ENCODE results near the gene AGAP1.

DNA sequence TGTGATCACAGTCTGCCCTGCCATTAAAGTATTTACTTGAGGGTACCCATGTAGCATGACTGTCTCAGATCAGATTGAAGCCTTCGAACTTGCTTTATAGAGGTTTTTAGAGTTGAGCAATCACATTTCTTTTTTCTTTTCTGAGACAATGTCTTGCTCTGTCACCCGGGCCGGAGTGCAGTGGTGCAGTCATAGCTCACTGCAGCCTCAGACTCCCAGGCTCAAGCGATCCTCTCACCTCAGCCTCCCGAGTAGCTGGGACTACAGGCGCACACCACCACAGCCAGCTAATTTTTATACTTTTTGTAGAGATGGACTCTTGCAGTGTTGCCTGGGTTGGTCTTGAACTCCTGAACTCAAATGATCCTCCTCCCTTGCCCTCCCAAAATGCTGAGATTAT, 153.4 kb downstream of the AGAP1 start:
- TF ChIP-seq, protein P1, sequence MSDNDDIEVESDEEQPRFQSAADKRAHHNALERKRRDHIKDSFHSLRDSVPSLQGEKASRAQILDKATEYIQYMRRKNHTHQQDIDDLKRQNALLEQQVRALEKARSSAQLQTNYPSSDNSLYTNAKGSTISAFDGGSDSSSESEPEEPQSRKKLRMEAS (IDR thresholded peaks at IDR 0.05; ENCODE audit: insufficient read depth, insufficient read length) = no peak
- TF ChIP-seq, protein P2, sequence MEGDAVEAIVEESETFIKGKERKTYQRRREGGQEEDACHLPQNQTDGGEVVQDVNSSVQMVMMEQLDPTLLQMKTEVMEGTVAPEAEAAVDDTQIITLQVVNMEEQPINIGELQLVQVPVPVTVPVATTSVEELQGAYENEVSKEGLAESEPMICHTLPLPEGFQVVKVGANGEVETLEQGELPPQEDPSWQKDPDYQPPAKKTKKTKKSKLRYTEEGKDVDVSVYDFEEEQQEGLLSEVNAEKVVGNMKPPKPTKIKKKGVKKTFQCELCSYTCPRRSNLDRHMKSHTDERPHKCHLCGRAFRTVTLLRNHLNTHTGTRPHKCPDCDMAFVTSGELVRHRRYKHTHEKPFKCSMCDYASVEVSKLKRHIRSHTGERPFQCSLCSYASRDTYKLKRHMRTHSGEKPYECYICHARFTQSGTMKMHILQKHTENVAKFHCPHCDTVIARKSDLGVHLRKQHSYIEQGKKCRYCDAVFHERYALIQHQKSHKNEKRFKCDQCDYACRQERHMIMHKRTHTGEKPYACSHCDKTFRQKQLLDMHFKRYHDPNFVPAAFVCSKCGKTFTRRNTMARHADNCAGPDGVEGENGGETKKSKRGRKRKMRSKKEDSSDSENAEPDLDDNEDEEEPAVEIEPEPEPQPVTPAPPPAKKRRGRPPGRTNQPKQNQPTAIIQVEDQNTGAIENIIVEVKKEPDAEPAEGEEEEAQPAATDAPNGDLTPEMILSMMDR (IDR thresholded peaks at IDR 0.05; ENCODE audit: extremely low read depth in 1 of 2, insufficient read depth in 1 of 2, low read depth in 1 of 2, low read length in 2 of 2) = no peak
- TF ChIP-seq MYC (IDR thresholded peaks at IDR 0.05; ENCODE audit: low read depth, low read length) = no peak
- no peak for TF ChIP-seq POLR2A (IDR thresholded peaks at IDR 0.05; ENCODE audit: low read depth, low read length)
- no peak for TF ChIP-seq EZH2 (IDR thresholded peaks at IDR 0.05; ENCODE audit: borderline replicate concordance, low read depth, low read length, severe bottlenecking)
- TF ChIP-seq POLR2AphosphoS5 (IDR thresholded peaks at IDR 0.05; ENCODE audit: insufficient read depth, low read depth, low read length) = no peak

Data from endothelial cell of umbilical vein (primary cell).